ENCODE data around the gene ADAMTS3.

- TF ChIP-seq CTCF (IDR thresholded peaks at IDR 0.05) (no peak), EZH2 (IDR thresholded peaks at IDR 0.05; ENCODE audit: borderline replicate concordance, insufficient read depth, low read depth, low read length, poor library complexity, severe bottlenecking) (no peak)
These were observed 84.0 kb downstream of the ADAMTS3 start for GRCh38 chr4:72484981-72485380.
